HG02938 (cell line): ENCODE data around the gene ZNF318.
"Not testable (repeated sequence)": the region's sequence is repeated elsewhere in the genome, so short reads cannot be mapped to it uniquely, and the experiment has no call there.

Source experiments
- ATAC-seq: cut with Tn5 transposase; IDR thresholded peaks from one replicate; pipeline ENCODE4 v1.9.1; 2021; ENCODE audit warnings: mild to moderate bottlenecking, moderate library complexity; ENCODE audit not compliant: unreplicated experiment

The ZNF318 gene

GRCh38 chr6:43303751-43304331 lies 65.6 kb downstream of the ZNF318 start:
- no peak for ATAC-seq

- not testable (repeated sequence) for ATAC-seq
These were observed 66.4 kb downstream of the ZNF318 start for GRCh38 chr6:43303006-43303405.

- ATAC-seq = no peak
These were observed 67.3 kb downstream of the ZNF318 start for GRCh38 chr6:43302126-43302525.

GRCh38 chr6:43301081-43301870 lies 68.2 kb downstream of the ZNF318 start:
- no peak for ATAC-seq

GRCh38 chr6:43299338-43300293 lies 69.8 kb downstream of the ZNF318 start:
- no peak for ATAC-seq

- no peak for ATAC-seq
These were observed 70.7 kb downstream of the ZNF318 start for GRCh38 chr6:43298565-43299337.

GRCh38 chr6:43297644-43298564 lies 71.5 kb downstream of the ZNF318 start, which contains the start of gene SLC22A7:
TSS of gene SLC22A7 (plus strand) at chr6:43298260. CDS start at chr6:43298359, 99 bp downstream.
- ATAC-seq = no peak

- ATAC-seq = no peak
These were observed 72.5 kb downstream of the ZNF318 start for GRCh38 chr6:43296780-43297497.

GRCh38 chr6:43295456-43295855 lies 74.0 kb downstream of the ZNF318 start:
- no peak for ATAC-seq

GRCh38 chr6:43294536-43294935 lies 74.9 kb downstream of the ZNF318 start:
- ATAC-seq = no peak

GRCh38 chr6:43293698-43294097 lies 75.7 kb downstream of the ZNF318 start:
- ATAC-seq = no peak

GRCh38 chr6:43292763-43293318 lies 76.6 kb downstream of the ZNF318 start:
- ATAC-seq = no peak

- ATAC-seq = no peak
These were observed 77.1 kb downstream of the ZNF318 start for GRCh38 chr6:43292341-43292740.

GRCh38 chr6:43291708-43292107 lies 77.7 kb downstream of the ZNF318 start:
- no peak for ATAC-seq

- no peak for ATAC-seq
These were observed 78.5 kb downstream of the ZNF318 start for GRCh38 chr6:43290905-43291355.

- ATAC-seq = no peak
These were observed 79.0 kb downstream of the ZNF318 start for GRCh38 chr6:43290339-43290904.

- no peak for ATAC-seq
These were observed 81.4 kb downstream of the ZNF318 start for GRCh38 chr6:43287717-43288679.
